HG02885 (cell line): ENCODE results near the gene PTK7.
"Not testable (repeated sequence)": the region's sequence is repeated elsewhere in the genome, so short reads cannot be mapped to it uniquely, and the experiment has no call there.

Experiments
- ATAC-seq: cut with Tn5 transposase; IDR thresholded peaks from one replicate; pipeline ENCODE4 v1.9.1; 2021; ENCODE audit warnings: mild to moderate bottlenecking; ENCODE audit not compliant: unreplicated experiment, poor library complexity

The PTK7 gene

GRCh38 chr6:43107344-43108062, 31.4 kb downstream of the PTK7 start:
- ATAC-seq = no peak

GRCh38 chr6:43113431-43114260, 37.5 kb downstream of the PTK7 start:
- no peak for ATAC-seq

- ATAC-seq = no peak
These were observed 39.3 kb downstream of the PTK7 start for GRCh38 chr6:43115365-43115764.

GRCh38 chr6:43117466-43117865, 41.4 kb downstream of the PTK7 start:
- not testable (repeated sequence) for ATAC-seq

GRCh38 chr6:43119482-43119881, 43.4 kb downstream of the PTK7 start:
- ATAC-seq = no peak

- ATAC-seq = no peak
These were observed 44.1 kb downstream of the PTK7 start for GRCh38 chr6:43120101-43120763.

- ATAC-seq = no peak
These were observed 45.1 kb downstream of the PTK7 start for GRCh38 chr6:43120944-43121913.

- ATAC-seq = no peak
These were observed 46.0 kb downstream of the PTK7 start for GRCh38 chr6:43122146-43122545.

- ATAC-seq = no peak
These were observed 47.6 kb downstream of the PTK7 start for GRCh38 chr6:43123461-43124314.

- ATAC-seq = no peak
These were observed 48.4 kb downstream of the PTK7 start for GRCh38 chr6:43124481-43124880.

GRCh38 chr6:43125119-43125518, 49.0 kb downstream of the PTK7 start:
- ATAC-seq = no peak

- no peak for ATAC-seq
These were observed 49.4 kb downstream of the PTK7 start for GRCh38 chr6:43125555-43125954.

GRCh38 chr6:43127180-43127579, 51.1 kb downstream of the PTK7 start:
- no peak for ATAC-seq

GRCh38 chr6:43127877-43128276, 51.8 kb downstream of the PTK7 start:
- ATAC-seq = no peak

GRCh38 chr6:43128926-43129325, 52.8 kb downstream of the PTK7 start:
- ATAC-seq = no peak

- no peak for ATAC-seq
These were observed 53.5 kb downstream of the PTK7 start for GRCh38 chr6:43129434-43130194.

GRCh38 chr6:43130429-43130828, 54.3 kb downstream of the PTK7 start:
- ATAC-seq = no peak

GRCh38 chr6:43131379-43131778, 55.3 kb downstream of the PTK7 start:
- ATAC-seq = not testable (repeated sequence)
